Measurements from ENCODE around the gene ARID3B. TPM values are rescaled to one million over a fixed set of nuclear protein-coding genes. Genes with fewer than 3 reads are reported as not detected.

Gene ARID3B
- total RNA-seq, 2 experiments from 2014 or later = 3.2 to 7.5 TPM

- Histone ChIP-seq H3K9me3 (ENCODE audit: low read length) (no peaks in the 10 kb centered on the region), H3K27ac (ENCODE audit: low read depth, low read length, poor library complexity, severe bottlenecking) (peak overlapping the region; percentile 36), H3K4me3 (ENCODE audit: low read depth, low read length, poor library complexity, severe bottlenecking) (peak overlapping the region; percentile 91), H4K20me1 (ENCODE audit: insufficient read depth, low read length) (peaks cover 19% of the 10 kb centered on the region), H3K4me1 (ENCODE audit: insufficient read depth, low read length, poor library complexity, severe bottlenecking) (peaks cover 18% of the 10 kb centered on the region), H3K4me2 (ENCODE audit: low read length) (peak overlapping the region; percentile 99), H3K36me3 (ENCODE audit: insufficient read depth, low read length) (no peaks in the 10 kb centered on the region), H2AFZ (ENCODE audit: low read length) (peak overlapping the region; percentile 92), H3K79me2 (ENCODE audit: insufficient read depth, low read depth, low read length) (no peaks in the 10 kb centered on the region), H3K9me2 (ENCODE audit: insufficient read depth, low read length) (no peaks in the 10 kb centered on the region)
- ChIA-PET CTCF (ENCODE audit: unreplicated experiment) (interaction anchor here (0.6 to 0.9 kb wide), 3 partner anchors 73 to 1146 kb away, joined by 3 read pairs; no protein-coding TSS in a partner anchor), POLR2A (interaction anchor here (0.5 to 1.6 kb wide), 6 partner anchors 16 to 1039 kb away, joined by 3 to 8 read pairs (median 3); partner anchors contain the start of genes CLK3 and PTPN9)
- intact Hi-C loops (cut with micrococcal nuclease; ENCODE audit: unreplicated experiment) = loop anchor here (2.0 kb wide), 2 partner anchors 75 to 165 kb away; partner anchors contain the start of gene CLK3
- BruUV-seq (replicated peaks) = TSS peak; percentile 98
- TF ChIP-seq, protein P1, sequence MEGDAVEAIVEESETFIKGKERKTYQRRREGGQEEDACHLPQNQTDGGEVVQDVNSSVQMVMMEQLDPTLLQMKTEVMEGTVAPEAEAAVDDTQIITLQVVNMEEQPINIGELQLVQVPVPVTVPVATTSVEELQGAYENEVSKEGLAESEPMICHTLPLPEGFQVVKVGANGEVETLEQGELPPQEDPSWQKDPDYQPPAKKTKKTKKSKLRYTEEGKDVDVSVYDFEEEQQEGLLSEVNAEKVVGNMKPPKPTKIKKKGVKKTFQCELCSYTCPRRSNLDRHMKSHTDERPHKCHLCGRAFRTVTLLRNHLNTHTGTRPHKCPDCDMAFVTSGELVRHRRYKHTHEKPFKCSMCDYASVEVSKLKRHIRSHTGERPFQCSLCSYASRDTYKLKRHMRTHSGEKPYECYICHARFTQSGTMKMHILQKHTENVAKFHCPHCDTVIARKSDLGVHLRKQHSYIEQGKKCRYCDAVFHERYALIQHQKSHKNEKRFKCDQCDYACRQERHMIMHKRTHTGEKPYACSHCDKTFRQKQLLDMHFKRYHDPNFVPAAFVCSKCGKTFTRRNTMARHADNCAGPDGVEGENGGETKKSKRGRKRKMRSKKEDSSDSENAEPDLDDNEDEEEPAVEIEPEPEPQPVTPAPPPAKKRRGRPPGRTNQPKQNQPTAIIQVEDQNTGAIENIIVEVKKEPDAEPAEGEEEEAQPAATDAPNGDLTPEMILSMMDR (conservative IDR thresholded peaks at IDR 0.05; ENCODE audit: low read length) = no peak
- no peak for TF ChIP-seq EZH2phosphoT487 (IDR thresholded peaks at IDR 0.05; ENCODE audit: borderline replicate concordance, low read depth, low read length)
- DNase-seq (ENCODE audit: low spot score) = peak; percentile 24
Measured at GRCh38 chr15:74540161-74540760, 759 bp upstream of the ARID3B start.

DNA sequence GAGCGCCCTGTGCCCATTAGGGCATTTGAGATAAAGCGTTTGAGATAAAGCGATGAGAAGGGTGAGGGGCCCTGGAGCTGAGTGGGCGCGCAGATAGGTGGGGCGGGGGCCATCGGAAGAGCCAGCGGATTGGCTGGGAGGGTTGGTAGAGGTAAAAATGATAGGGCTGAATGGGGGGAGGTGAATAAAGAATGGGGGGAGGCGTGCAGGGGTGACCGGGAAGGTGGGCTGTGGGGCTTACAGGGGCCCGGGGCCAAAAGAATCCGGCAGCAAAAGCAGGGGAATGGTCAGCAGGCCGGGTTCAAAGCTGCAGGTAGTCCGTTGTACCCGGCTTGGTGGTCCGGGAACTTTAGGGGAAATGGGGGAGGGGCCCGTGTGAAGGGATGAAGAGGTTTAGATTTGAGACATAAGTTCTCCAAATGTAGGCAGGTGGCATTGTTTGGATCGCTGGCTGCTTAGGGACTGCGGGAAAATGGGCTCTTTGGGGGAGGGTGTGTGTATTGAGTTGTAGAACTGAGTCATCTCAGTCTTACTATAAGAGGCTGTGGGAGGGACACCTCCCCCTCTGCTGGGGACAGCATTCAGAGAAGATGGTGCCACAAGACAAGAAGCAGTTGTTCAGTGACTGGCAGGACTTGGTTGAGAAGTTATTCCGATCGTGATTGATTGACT, 610 bp downstream of the ARID3B start:
- Histone ChIP-seq H3K27ac (ENCODE audit: low read depth, low read length, poor library complexity, severe bottlenecking) (no peak overlapping the region), H3K36me3 (ENCODE audit: insufficient read depth, low read length) (no peaks in the 10 kb centered on the region), H3K4me3 (ENCODE audit: low read depth, low read length, poor library complexity, severe bottlenecking) (peak overlapping the region; percentile 71), H3K79me2 (ENCODE audit: insufficient read depth, low read depth, low read length) (no peaks in the 10 kb centered on the region), H3K9me3 (ENCODE audit: low read length) (no peaks in the 10 kb centered on the region), H3K9me2 (ENCODE audit: insufficient read depth, low read length) (no peaks in the 10 kb centered on the region), H3K4me2 (ENCODE audit: low read length) (peak overlapping the region; percentile 86), H4K20me1 (ENCODE audit: insufficient read depth, low read length) (peaks cover 26% of the 10 kb centered on the region), H3K4me1 (ENCODE audit: insufficient read depth, low read length, poor library complexity, severe bottlenecking) (peaks cover 27% of the 10 kb centered on the region), H2AFZ (ENCODE audit: low read length) (peak overlapping the region; percentile 42; the same call in 1 of the 2 replicates)
- intact Hi-C loops (cut with micrococcal nuclease; ENCODE audit: unreplicated experiment) = loop anchor here (1.0 to 2.0 kb wide), 3 partner anchors 73 to 167 kb away; partner anchors contain the start of genes CLK3 and UBL7
- POLR2A ChIA-PET = interaction anchor here (0.6 kb wide), 1 partner anchor 32 kb away, joined by 6 read pairs; no protein-coding TSS in a partner anchor
- TF ChIP-seq, protein P1 (conservative IDR thresholded peaks at IDR 0.05; ENCODE audit: low read length) = no peak
- no peak for TF ChIP-seq EZH2phosphoT487 (IDR thresholded peaks at IDR 0.05; ENCODE audit: borderline replicate concordance, low read depth, low read length)
- peak; percentile 18 for DNase-seq (ENCODE audit: low spot score)
- CTCF ChIA-PET (ENCODE audit: unreplicated experiment) = interaction anchor here (0.6 kb wide), 2 partner anchors 26 to 100 kb away, joined by 4 to 6 read pairs; no protein-coding TSS in a partner anchor
- no TSS peak for BruUV-seq (replicated peaks)
